ENCODE measurements around the gene OR4F6.
"Not testable (repeated sequence)": the region's sequence is repeated elsewhere in the genome, so short reads cannot be mapped to it uniquely, and the experiment has no call there.

The OR4F6 gene

GRCh38 chr15:101803209-101803608 is at the start of gene OR4F6:
Gene OR4F6 (plus strand): TSS chr15:101803509. CDS start chr15:101805720, 2,211 bp downstream.
- DNase-seq (ENCODE audit: low spot score), result no peak

- DNase-seq (ENCODE audit: low spot score), result not testable (repeated sequence)
Observed at GRCh38 chr15:101764669-101765339, 38.5 kb upstream of the OR4F6 start.

GRCh38 chr15:101765340-101765671 is 38.0 kb upstream of the OR4F6 start:
- DNase-seq (ENCODE audit: low spot score), result not testable (repeated sequence)

GRCh38 chr15:101765772-101766456 is 37.4 kb upstream of the OR4F6 start:
- DNase-seq (ENCODE audit: low spot score), result no peak

GRCh38 chr15:101767083-101767640 is 36.1 kb upstream of the OR4F6 start:
- DNase-seq (ENCODE audit: low spot score), result not testable (repeated sequence)

GRCh38 chr15:101772921-101773320 is 30.4 kb upstream of the OR4F6 start:
- DNase-seq (ENCODE audit: low spot score), result no peak

GRCh38 chr15:101773496-101774100 is 29.7 kb upstream of the OR4F6 start:
- no peak for DNase-seq (ENCODE audit: low spot score)

- DNase-seq (ENCODE audit: low spot score), result no peak
Observed at GRCh38 chr15:101775136-101775535, 28.2 kb upstream of the OR4F6 start.

GRCh38 chr15:101778576-101778975 is 24.7 kb upstream of the OR4F6 start:
- DNase-seq (ENCODE audit: low spot score), result not testable (repeated sequence)

GRCh38 chr15:101780225-101780624 is 23.1 kb upstream of the OR4F6 start:
- DNase-seq (ENCODE audit: low spot score), result not testable (repeated sequence)

GRCh38 chr15:101781928-101782327 is 21.4 kb upstream of the OR4F6 start:
- no peak for DNase-seq (ENCODE audit: low spot score)

- no peak for DNase-seq (ENCODE audit: low spot score)
Observed at GRCh38 chr15:101784644-101785043, 18.7 kb upstream of the OR4F6 start.

- not testable (repeated sequence) for DNase-seq (ENCODE audit: low spot score)
Observed at GRCh38 chr15:101786422-101786821, 16.9 kb upstream of the OR4F6 start.

GRCh38 chr15:101788001-101788400 is 15.3 kb upstream of the OR4F6 start:
- DNase-seq (ENCODE audit: low spot score), result not testable (repeated sequence)

GRCh38 chr15:101788503-101789269 is 14.6 kb upstream of the OR4F6 start:
- not testable (repeated sequence) for DNase-seq (ENCODE audit: low spot score)

- not testable (repeated sequence) for DNase-seq (ENCODE audit: low spot score)
Observed at GRCh38 chr15:101790748-101791147, 12.6 kb upstream of the OR4F6 start.

- not testable (repeated sequence) for DNase-seq (ENCODE audit: low spot score)
Observed at GRCh38 chr15:101793981-101794380, 9.3 kb upstream of the OR4F6 start.

GRCh38 chr15:101795455-101795854 is 7.9 kb upstream of the OR4F6 start:
- DNase-seq (ENCODE audit: low spot score), result no peak

- no peak for DNase-seq (ENCODE audit: low spot score)
Observed at GRCh38 chr15:101799665-101800064, 3.6 kb upstream of the OR4F6 start.

GRCh38 chr15:101801048-101801447 is 2.3 kb upstream of the OR4F6 start:
- DNase-seq (ENCODE audit: low spot score), result no peak

- no peak for DNase-seq (ENCODE audit: low spot score)
Observed at GRCh38 chr15:101803676-101804075, 367 bp downstream of the OR4F6 start.

- no peak for DNase-seq (ENCODE audit: low spot score)
Observed at GRCh38 chr15:101804375-101804774, 1.1 kb downstream of the OR4F6 start.

Measured in activated CD4-positive, alpha-beta T cell treated with anti-CD3 and anti-CD28 coated beads, Interleukin-2, Interleukin-4, amounts not matched to agents 100 ng/mL and 50 ng/mL, durations not matched to agents 16 hours and 8 hours (primary cell).